Measurements from ENCODE around the gene GLIS1. TPM values are rescaled to one million over a fixed set of nuclear protein-coding genes. Genes with fewer than 3 reads are reported as not detected.

GLIS1 gene
- total and polyA plus RNA-seq, 2 experiments from 2014 or later: 0.26 to 0.31 TPM

GRCh38 chr1:53644496-53644895, 94.5 kb downstream of the GLIS1 start (continued):
- TF ChIP-seq ZNF462 (CRISPR knock-in tag; IDR thresholded peaks at IDR 0.05) (no peak), EZH2 (IDR thresholded peaks at IDR 0.05; ENCODE audit: low read depth, unreplicated experiment) (no peak), POLR2AphosphoS5 (IDR thresholded peaks at IDR 0.05; ENCODE audit: low read depth) (no peak), JUNB (IDR thresholded peaks at IDR 0.05; ENCODE audit: unreplicated experiment) (no peak), CREB1 (CRISPR knock-in tag; IDR thresholded peaks at IDR 0.05; ENCODE audit: low read depth) (no peak), NANOG (IDR thresholded peaks at IDR 0.05; ENCODE audit: borderline replicate concordance) (no peak), STAT1 (IDR thresholded peaks at IDR 0.05; ENCODE audit: unreplicated experiment) (no peak), ZNF114 (CRISPR knock-in tag; IDR thresholded peaks at IDR 0.05) (no peak)
- TF ChIP-seq, protein P1, sequence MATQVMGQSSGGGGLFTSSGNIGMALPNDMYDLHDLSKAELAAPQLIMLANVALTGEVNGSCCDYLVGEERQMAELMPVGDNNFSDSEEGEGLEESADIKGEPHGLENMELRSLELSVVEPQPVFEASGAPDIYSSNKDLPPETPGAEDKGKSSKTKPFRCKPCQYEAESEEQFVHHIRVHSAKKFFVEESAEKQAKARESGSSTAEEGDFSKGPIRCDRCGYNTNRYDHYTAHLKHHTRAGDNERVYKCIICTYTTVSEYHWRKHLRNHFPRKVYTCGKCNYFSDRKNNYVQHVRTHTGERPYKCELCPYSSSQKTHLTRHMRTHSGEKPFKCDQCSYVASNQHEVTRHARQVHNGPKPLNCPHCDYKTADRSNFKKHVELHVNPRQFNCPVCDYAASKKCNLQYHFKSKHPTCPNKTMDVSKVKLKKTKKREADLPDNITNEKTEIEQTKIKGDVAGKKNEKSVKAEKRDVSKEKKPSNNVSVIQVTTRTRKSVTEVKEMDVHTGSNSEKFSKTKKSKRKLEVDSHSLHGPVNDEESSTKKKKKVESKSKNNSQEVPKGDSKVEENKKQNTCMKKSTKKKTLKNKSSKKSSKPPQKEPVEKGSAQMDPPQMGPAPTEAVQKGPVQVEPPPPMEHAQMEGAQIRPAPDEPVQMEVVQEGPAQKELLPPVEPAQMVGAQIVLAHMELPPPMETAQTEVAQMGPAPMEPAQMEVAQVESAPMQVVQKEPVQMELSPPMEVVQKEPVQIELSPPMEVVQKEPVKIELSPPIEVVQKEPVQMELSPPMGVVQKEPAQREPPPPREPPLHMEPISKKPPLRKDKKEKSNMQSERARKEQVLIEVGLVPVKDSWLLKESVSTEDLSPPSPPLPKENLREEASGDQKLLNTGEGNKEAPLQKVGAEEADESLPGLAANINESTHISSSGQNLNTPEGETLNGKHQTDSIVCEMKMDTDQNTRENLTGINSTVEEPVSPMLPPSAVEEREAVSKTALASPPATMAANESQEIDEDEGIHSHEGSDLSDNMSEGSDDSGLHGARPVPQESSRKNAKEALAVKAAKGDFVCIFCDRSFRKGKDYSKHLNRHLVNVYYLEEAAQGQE (IDR thresholded peaks at IDR 0.05; ENCODE audit: unreplicated experiment): no peak

Measured in GM23338 (cell line).